HG02642 (cell line): ENCODE data around the gene TBC1D4.
"Not testable (repeated sequence)": the region's sequence is repeated elsewhere in the genome, so short reads cannot be mapped to it uniquely, and the experiment has no call there.

Experiments
- ATAC-seq: cut with Tn5 transposase; IDR thresholded peaks from one replicate; pipeline ENCODE4 v1.9.1; 2021; ENCODE audit warnings: mild to moderate bottlenecking; ENCODE audit not compliant: unreplicated experiment, poor library complexity

TBC1D4 gene

DNA sequence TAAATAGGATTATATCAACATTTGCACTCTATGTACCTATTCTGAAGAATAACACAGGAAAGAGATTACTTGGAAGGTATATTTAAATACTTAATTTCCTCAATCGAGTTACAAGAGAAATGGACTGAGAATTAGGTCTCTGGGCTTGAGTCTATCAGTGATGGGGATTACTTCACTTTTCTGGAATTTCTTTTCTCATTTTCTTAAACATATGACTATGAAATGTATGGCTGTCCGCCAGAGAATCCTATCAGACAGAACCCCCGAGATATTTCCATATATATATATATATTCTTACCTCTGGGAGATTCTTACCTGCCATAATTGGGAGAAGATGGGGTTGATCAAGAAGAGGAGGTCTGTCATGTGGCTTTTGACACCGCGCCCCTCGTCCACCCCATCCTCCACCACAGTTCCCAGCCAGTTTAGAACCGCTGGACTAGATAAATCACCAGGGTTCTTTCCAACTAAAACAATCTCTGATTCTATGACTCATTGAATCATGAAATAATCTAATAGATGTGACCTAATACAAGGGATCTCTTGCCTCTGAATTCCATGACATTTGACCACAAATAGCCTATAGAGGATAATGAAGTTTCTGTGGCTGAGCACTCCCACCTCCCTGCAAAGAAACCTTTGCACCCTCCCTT is 231.3 kb downstream of the TBC1D4 start:
- ATAC-seq, result no peak

DNA sequence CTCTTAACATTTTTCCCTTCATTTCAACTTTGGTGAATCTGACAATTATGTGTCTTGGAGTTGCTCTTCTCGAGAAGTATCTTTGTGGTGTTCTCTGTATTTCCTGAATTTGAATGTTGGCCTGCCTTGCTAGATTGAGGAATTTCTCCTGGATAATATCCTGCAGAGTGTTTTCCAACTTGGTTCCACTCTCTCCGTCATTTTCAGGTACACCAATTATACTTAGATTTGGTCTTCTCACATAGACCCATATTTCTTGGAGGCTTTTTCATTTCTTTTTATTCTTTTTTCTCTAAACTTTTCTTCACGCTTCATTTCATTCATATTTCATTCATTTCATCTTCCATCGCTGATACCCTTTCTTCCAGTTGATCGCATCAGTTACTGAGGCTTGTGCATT is 236.4 kb downstream of the TBC1D4 start:
- not testable (repeated sequence) for ATAC-seq

DNA sequence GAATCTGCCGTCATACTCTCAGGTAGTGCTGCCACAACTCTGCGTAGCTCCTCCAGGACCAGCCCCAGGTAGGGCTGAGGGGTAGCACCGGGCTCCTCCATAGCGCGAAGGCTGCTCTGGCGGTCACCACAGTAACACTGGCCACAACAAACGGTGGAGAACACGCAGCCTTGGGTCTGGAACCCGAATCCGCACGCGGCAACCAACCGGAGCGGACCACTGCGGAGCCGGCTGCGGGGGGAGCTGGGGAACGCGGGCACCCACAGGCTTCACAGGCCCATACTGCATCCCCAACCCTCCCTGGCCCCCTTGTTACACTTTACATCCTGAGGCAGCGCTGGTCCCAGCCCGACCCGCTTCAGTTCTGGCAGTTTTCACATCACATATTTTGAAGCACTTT is 241.7 kb downstream of the TBC1D4 start:
- not testable (repeated sequence) for ATAC-seq

DNA sequence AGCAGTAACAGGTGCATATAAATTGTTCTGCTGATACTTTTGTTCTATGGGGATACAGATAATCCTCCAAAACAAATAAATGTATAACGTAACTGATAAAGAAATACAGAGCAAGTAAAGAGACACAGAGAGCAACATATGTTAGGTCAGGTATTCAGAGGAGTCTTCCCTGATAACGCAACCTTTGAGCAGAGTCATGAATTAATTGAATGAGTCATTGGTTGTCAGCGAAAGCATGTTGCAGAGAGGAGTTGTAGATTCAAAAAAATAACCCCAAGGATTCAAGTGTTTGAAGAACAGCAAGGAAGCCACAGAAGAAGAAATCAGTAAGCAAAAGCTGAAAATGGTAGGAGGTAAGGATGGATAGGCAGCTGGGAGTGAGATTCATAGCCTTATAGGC is 245.2 kb downstream of the TBC1D4 start:
- no peak for ATAC-seq
